Activated T-helper 1 cell treated with anti-CD3 and anti-CD28 coated beads, Interleukin-12 subunit alpha, Interleukin-12 subunit beta, Interleukin-2, Interleukin-4 antibody, amounts not matched to agents 30 ng/mL and 10 ng/mL and 1 ng/mL, durations not matched to agents 14 hours and 24 hours and 36 hours (primary cell): ENCODE data around the gene GLB1L2. TPM values are rescaled to one million over a fixed set of nuclear protein-coding genes. Genes with fewer than 3 reads are reported as not detected.
"Not testable (repeated sequence)": the region's sequence is repeated elsewhere in the genome, so short reads cannot be mapped to it uniquely, and the experiment has no call there.

ENCODE experiments used
- DNase-seq: peaks from one replicate; pipeline ENCODE4 v3.0.0; 2021; ENCODE audit warnings: low spot score
- H3K27ac Mint-ChIP-seq: one replicate; pipeline ENCODE4 v1.8.0; 2021; ENCODE audit warnings: mild to moderate bottlenecking, mixed read lengths
- H3K27me3 Mint-ChIP-seq: one replicate; pipeline ENCODE4 v1.8.0; 2022; ENCODE audit warnings: mild to moderate bottlenecking, moderate library complexity, mixed read lengths; ENCODE audit not compliant: insufficient read depth
- H3K36me3 Mint-ChIP-seq: one replicate; pipeline ENCODE4 v1.8.0; 2021; ENCODE audit warnings: low read depth, mixed read lengths
- H3K4me1 Mint-ChIP-seq: one replicate; pipeline ENCODE4 v1.8.0; 2021; ENCODE audit warnings: low read depth, mixed read lengths
- H3K4me3 Mint-ChIP-seq: one replicate; pipeline ENCODE4 v1.8.0; 2021; ENCODE audit warnings: mild to moderate bottlenecking, moderate library complexity, mixed read lengths
- H3K9me3 Mint-ChIP-seq: one replicate; pipeline ENCODE4 v1.8.0; 2021; ENCODE audit warnings: mixed read lengths
- intact Hi-C: fragments of 100-400 bp; cut with micrococcal nuclease; formaldehyde crosslinking; loops from one replicate; pipeline ENCODE4 v1.15.1; 2024
- total RNA-seq: library from RNA; stranded (reverse); gene quantifications from 2 replicates; pipeline ENCODE4 v1.2.3, GENCODE V29; 2022

GLB1L2 gene
- total RNA-seq, 1 donor from 2014 or later, result 11.5 TPM

- no peak for DNase-seq
- Mint-ChIP-seq H3K27me3 (no peaks in the 10 kb centered on the region), H3K4me1 (no peaks in the 10 kb centered on the region), H3K36me3 (peaks cover 14% of the 10 kb centered on the region), H3K4me3 (no peak overlapping the region), H3K9me3 (no peaks in the 10 kb centered on the region), H3K27ac (no peak overlapping the region)
- intact Hi-C loops, result no loop called here
These were observed 38.4 kb upstream of the GLB1L2 start for GRCh38 chr11:134293119-134294113.

- Mint-ChIP-seq H3K36me3 (peaks cover 19% of the 10 kb centered on the region), H3K4me3 (no peak overlapping the region), H3K4me1 (no peaks in the 10 kb centered on the region), H3K27me3 (no peaks in the 10 kb centered on the region), H3K27ac (no peak overlapping the region), H3K9me3 (no peaks in the 10 kb centered on the region)
- no peak for DNase-seq
- intact Hi-C loops, result no loop called here
These were observed 37.1 kb upstream of the GLB1L2 start for GRCh38 chr11:134294664-134295063.

GRCh38 chr11:134312223-134312622, 19.6 kb upstream of the GLB1L2 start:
- Mint-ChIP-seq H3K27me3 (no peaks in the 10 kb centered on the region), H3K27ac (no peak overlapping the region), H3K4me1 (no peaks in the 10 kb centered on the region), H3K9me3 (peaks cover 7% of the 10 kb centered on the region), H3K4me3 (no peak overlapping the region), H3K36me3 (peaks cover 17% of the 10 kb centered on the region)
- no peak for DNase-seq
- intact Hi-C loops, result no loop called here

GRCh38 chr11:134312807-134313206, 19.0 kb upstream of the GLB1L2 start:
- DNase-seq, result no peak
- intact Hi-C loops, result no loop called here
- Mint-ChIP-seq H3K27me3 (peaks cover 2% of the 10 kb centered on the region), H3K36me3 (peaks cover 12% of the 10 kb centered on the region), H3K4me1 (no peaks in the 10 kb centered on the region), H3K9me3 (peaks cover 13% of the 10 kb centered on the region), H3K27ac (no peak overlapping the region), H3K4me3 (no peak overlapping the region)

GRCh38 chr11:134313379-134313778, 18.4 kb upstream of the GLB1L2 start:
- H3K9me3 Mint-ChIP-seq, result peaks cover 16% of the 10 kb centered on the region
- peaks cover 2% of the 10 kb centered on the region for H3K27me3 Mint-ChIP-seq
- H3K36me3 Mint-ChIP-seq, result peaks cover 14% of the 10 kb centered on the region
- intact Hi-C loops, result no loop called here
- H3K27ac Mint-ChIP-seq, result no peak overlapping the region
- no peak overlapping the region for H3K4me3 Mint-ChIP-seq
- no peak for DNase-seq
- no peaks in the 10 kb centered on the region for H3K4me1 Mint-ChIP-seq

- intact Hi-C loops, result no loop called here
- no peaks in the 10 kb centered on the region for H3K4me1 Mint-ChIP-seq
These were observed 17.8 kb upstream of the GLB1L2 start for GRCh38 chr11:134313821-134314607.

GRCh38 chr11:134317103-134317502, 14.7 kb upstream of the GLB1L2 start:
- Mint-ChIP-seq H3K27ac (no peak overlapping the region), H3K27me3 (peaks cover 2% of the 10 kb centered on the region), H3K36me3 (peaks cover 32% of the 10 kb centered on the region), H3K4me1 (no peaks in the 10 kb centered on the region), H3K9me3 (peaks cover 30% of the 10 kb centered on the region), H3K4me3 (no peak overlapping the region)
- intact Hi-C loops, result no loop called here
- DNase-seq, result no peak

More at GRCh38 chr11:134313821-134314607, 17.8 kb upstream of the GLB1L2 start:
- H3K36me3 Mint-ChIP-seq, result peaks cover 15% of the 10 kb centered on the region
- no peak overlapping the region for H3K27ac Mint-ChIP-seq
- peaks cover 2% of the 10 kb centered on the region for H3K27me3 Mint-ChIP-seq
- DNase-seq, result no peak
- no peak overlapping the region for H3K4me3 Mint-ChIP-seq
- peaks cover 16% of the 10 kb centered on the region for H3K9me3 Mint-ChIP-seq

GRCh38 chr11:134321373-134321772, 10.4 kb upstream of the GLB1L2 start:
- H3K9me3 Mint-ChIP-seq, result peaks cover 30% of the 10 kb centered on the region
- DNase-seq, H3K27ac Mint-ChIP-seq: not testable (repeated sequence)

GRCh38 chr11:134322553-134322952, 9.2 kb upstream of the GLB1L2 start:
- Mint-ChIP-seq H3K27me3 (peaks cover 9% of the 10 kb centered on the region), H3K4me1 (no peaks in the 10 kb centered on the region), H3K36me3 (peaks cover 26% of the 10 kb centered on the region), H3K4me3 (no peak overlapping the region), H3K9me3 (peaks cover 20% of the 10 kb centered on the region), H3K27ac (no peak overlapping the region)
- no peak for DNase-seq
- intact Hi-C loops, result no loop called here

More at GRCh38 chr11:134321373-134321772, 10.4 kb upstream of the GLB1L2 start:
- H3K4me1 Mint-ChIP-seq, H3K27me3 Mint-ChIP-seq, H3K4me3 Mint-ChIP-seq, intact Hi-C loops: not testable (repeated sequence)
- peaks cover 29% of the 10 kb centered on the region for H3K36me3 Mint-ChIP-seq

- H3K9me3 Mint-ChIP-seq, result no peaks in the 10 kb centered on the region
- DNase-seq, result no peak
- intact Hi-C loops, result no loop called here
- no peak overlapping the region for H3K4me3 Mint-ChIP-seq
- peaks cover 18% of the 10 kb centered on the region for H3K4me1 Mint-ChIP-seq
- H3K36me3 Mint-ChIP-seq, result peaks cover 2% of the 10 kb centered on the region
- H3K27ac Mint-ChIP-seq, result no peak overlapping the region
- peaks cover 31% of the 10 kb centered on the region for H3K27me3 Mint-ChIP-seq
These were observed 3.4 kb upstream of the GLB1L2 start for GRCh38 chr11:134328433-134328832.

GRCh38 chr11:134330611-134331353, 1.0 kb upstream of the GLB1L2 start:
- Mint-ChIP-seq H3K4me1 (peaks cover 24% of the 10 kb centered on the region), H3K36me3 (peaks cover 2% of the 10 kb centered on the region), H3K9me3 (no peaks in the 10 kb centered on the region), H3K27ac (no peak overlapping the region), H3K27me3 (peaks cover 41% of the 10 kb centered on the region), H3K4me3 (peak overlapping the region; percentile 85)
- intact Hi-C loops, result loop anchor here (1.0 to 10.0 kb wide), 6 partner anchors 54 to 402 kb away; partner anchors contain the start of genes ACAD8, GLB1L3, IGSF9B and THYN1
- no peak for DNase-seq

GRCh38 chr11:134332189-134332631, 422 bp downstream of the GLB1L2 start:
- Mint-ChIP-seq H3K9me3 (no peaks in the 10 kb centered on the region), H3K27me3 (peaks cover 38% of the 10 kb centered on the region), H3K4me1 (peaks cover 24% of the 10 kb centered on the region), H3K27ac (peak overlapping the region; percentile 59), H3K4me3 (peak overlapping the region; percentile 83), H3K36me3 (peaks cover 2% of the 10 kb centered on the region)
- intact Hi-C loops, result loop anchor here (1.0 to 10.0 kb wide), 3 partner anchors 17 to 375 kb away; partner anchors contain the start of gene IGSF9B
- DNase-seq, result no peak
